ENCODE results near the gene POLRMT. TPM values are rescaled to one million over a fixed set of nuclear protein-coding genes. Genes with fewer than 3 reads are reported as not detected.
A peak's percentile ranks its signal among the peaks of the same experiment; 100 is the strongest.

POLRMT gene
- total and polyA plus RNA-seq, 2 experiments from 2014 or later = 98.0 to 148 TPM

DNA sequence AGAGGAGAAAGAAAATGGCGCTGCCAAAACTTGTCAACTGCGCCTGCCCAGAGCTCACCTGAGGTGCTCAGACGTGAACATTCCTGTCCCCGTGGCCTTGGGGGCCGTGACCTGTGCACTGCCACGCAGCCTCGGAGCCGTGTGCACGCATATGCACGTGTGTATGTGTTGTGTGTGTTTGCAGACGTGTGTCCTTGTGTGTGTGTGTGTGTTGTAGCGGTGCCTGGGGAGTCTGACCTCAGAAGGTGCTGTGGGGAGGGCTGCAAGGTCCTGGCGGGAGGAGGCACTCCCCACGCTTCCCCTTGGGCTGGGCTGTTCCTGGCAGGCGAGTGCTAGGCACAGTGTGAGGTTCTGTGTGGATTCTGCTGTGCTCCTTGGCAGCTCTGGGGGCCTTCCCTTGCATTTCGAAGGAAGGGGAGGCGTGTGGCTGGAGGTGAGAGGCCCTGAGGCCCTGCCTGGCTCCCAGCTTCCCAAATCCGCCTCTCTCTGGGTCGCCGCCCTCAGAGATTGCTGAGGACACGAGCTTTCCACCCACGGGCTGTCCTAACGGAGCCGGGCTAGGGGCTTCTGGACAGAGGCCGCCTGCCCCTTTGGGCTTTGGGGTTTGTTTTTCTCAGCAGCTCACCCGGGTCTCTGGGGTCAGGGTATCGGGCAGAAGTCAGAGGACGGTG is 56.4 kb downstream of the POLRMT start (continued):
- no peak for TF ChIP-seq ZNF462 (CRISPR knock-in tag; IDR thresholded peaks at IDR 0.05)

- H3K4me3 Mint-ChIP-seq = peak overlapping the region; percentile 14; the same call in 1 of the 3 replicates
- H3K4me1 ChIP-seq (ENCODE audit: insufficient read depth) = peaks cover 18% of the 10 kb centered on the region
- no peaks in the 10 kb centered on the region for H3K9me2 ChIP-seq (ENCODE audit: insufficient read depth)
- H3K36me3 Mint-ChIP-seq (ENCODE audit: low read depth) = peaks cover 35% of the 10 kb centered on the region
- peaks cover 24% of the 10 kb centered on the region for H3K4me1 Mint-ChIP-seq
- peak overlapping the region; percentile 69; the same call in 1 of the 2 replicates for H3K27ac ChIP-seq (ENCODE audit: low read depth)
- peaks cover 5% of the 10 kb centered on the region; the same call in 2 of the 3 replicates for H3K9me3 Mint-ChIP-seq
- no peaks in the 10 kb centered on the region for H3K36me3 ChIP-seq (ENCODE audit: insufficient read depth)
- DNase-seq (ENCODE audit: low spot score) (peak; percentile 18), ATAC-seq (no peak)
- H3K27ac Mint-ChIP-seq = no peak overlapping the region
- no peak overlapping the region for H2AFZ ChIP-seq
- H3K4me2 ChIP-seq = peak overlapping the region; percentile 100; the same call in 1 of the 2 replicates
- peak overlapping the region; percentile 20; the same call in 1 of the 2 replicates for H3K4me3 ChIP-seq
- H3K79me2 ChIP-seq (replicated peaks; ENCODE audit: insufficient read depth) = peaks cover 79% of the 10 kb centered on the region
- peaks cover 55% of the 10 kb centered on the region for H4K20me1 ChIP-seq (replicated peaks; ENCODE audit: insufficient read depth)
- H3F3A ChIP-seq (replicated peaks; ENCODE audit: low read depth) = peaks cover 17% of the 10 kb centered on the region; the same call in 1 of the 2 replicates
- H3K27me3 ChIP-seq (ENCODE audit: insufficient read depth) = no peaks in the 10 kb centered on the region
- peaks cover 30% of the 10 kb centered on the region for H3K27me3 Mint-ChIP-seq (ENCODE audit: insufficient read depth, low read depth, poor library complexity)
- TF ChIP-seq EZH2phosphoT487 (IDR thresholded peaks at IDR 0.05; ENCODE audit: unreplicated experiment) = no peak
- TF ChIP-seq ZNF114 (CRISPR knock-in tag; IDR thresholded peaks at IDR 0.05) = no peak
- TF ChIP-seq STAT1 (IDR thresholded peaks at IDR 0.05; ENCODE audit: unreplicated experiment) = no peak
- TF ChIP-seq NANOG (IDR thresholded peaks at IDR 0.05; ENCODE audit: borderline replicate concordance) = no peak
- no peak for TF ChIP-seq ZNF462 (CRISPR knock-in tag; IDR thresholded peaks at IDR 0.05)
- TF ChIP-seq CREB1 (CRISPR knock-in tag; IDR thresholded peaks at IDR 0.05; ENCODE audit: low read depth) = no peak
Measured at GRCh38 chr19:575527-576506, 57.5 kb downstream of the POLRMT start.
